HG03378 (cell line): ENCODE results near the gene SLC46A2.

Experiments
- ATAC-seq: cut with Tn5 transposase; IDR thresholded peaks from one replicate; pipeline ENCODE4 v1.9.1; 2021; ENCODE audit warnings: mild to moderate bottlenecking, moderate library complexity; ENCODE audit not compliant: unreplicated experiment

Gene SLC46A2, protein sequence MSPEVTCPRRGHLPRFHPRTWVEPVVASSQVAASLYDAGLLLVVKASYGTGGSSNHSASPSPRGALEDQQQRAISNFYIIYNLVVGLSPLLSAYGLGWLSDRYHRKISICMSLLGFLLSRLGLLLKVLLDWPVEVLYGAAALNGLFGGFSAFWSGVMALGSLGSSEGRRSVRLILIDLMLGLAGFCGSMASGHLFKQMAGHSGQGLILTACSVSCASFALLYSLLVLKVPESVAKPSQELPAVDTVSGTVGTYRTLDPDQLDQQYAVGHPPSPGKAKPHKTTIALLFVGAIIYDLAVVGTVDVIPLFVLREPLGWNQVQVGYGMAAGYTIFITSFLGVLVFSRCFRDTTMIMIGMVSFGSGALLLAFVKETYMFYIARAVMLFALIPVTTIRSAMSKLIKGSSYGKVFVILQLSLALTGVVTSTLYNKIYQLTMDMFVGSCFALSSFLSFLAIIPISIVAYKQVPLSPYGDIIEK

DNA sequence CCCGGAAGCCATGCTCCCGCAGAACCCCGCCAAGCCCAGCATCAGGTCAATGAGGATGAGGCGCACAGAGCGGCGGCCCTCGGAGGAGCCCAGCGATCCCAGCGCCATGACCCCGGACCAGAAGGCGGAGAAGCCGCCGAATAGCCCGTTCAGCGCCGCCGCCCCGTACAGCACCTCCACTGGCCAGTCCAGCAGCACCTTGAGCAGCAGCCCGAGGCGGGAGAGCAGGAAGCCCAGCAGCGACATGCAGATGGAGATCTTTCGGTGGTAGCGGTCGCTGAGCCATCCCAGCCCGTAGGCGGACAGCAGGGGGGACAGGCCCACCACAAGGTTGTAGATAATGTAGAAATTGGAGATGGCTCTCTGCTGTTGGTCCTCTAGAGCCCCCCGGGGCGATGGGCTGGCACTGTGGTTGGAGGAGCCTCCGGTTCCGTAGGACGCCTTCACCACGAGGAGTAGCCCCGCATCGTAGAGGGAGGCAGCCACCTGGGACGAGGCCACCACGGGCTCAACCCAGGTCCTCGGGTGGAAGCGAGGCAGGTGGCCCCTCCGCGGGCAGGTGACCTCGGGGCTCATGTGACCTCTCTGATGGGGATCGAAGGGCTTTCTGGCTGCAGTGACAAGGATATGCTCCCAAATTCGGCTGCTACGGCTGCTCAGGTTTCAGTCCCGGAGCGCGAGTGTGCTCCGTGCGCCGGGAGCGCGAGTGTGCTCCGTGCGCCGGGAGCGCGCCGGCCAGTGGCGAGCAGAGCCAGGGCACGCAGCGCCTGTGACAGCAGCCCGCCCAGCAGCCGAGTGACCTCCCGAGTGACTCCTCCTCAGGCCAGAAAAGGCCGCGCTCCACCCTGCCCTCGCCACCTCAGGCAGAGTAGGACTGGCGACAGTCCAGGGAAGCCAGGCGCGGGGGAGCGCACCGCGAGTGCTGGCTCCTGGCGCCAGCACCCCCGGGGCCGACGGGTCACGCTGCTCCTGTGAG lies at the start of gene SLC46A2:
Gene SLC46A2 (minus strand): TSS at position 771 of the 976 bp plus-strand sequence. CDS start 195 bp downstream, at position 576.
- no peak for ATAC-seq

DNA sequence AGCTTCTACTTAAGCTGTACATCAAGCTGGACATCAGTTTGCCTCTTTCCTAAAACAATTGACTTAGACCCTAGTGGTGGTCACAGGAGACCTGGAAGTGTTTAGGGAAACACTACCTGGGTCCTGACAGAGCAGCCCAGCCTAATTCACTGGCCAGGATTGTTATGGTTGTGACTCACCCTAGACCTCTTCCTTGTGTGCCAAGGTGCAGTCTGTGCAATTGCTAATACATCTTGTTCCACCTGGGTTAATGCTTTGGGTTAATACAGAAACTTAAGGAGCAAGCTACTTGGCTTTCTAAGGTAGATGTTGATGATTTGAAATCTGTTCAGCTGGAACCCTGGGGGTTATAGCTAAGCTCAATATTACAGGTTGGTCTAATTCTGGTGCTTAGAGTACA lies 48.7 kb upstream of the SLC46A2 start:
- no peak for ATAC-seq

- ATAC-seq, result no peak
These were observed 43.0 kb upstream of the SLC46A2 start for GRCh38 chr9:112933696-112934095.

DNA sequence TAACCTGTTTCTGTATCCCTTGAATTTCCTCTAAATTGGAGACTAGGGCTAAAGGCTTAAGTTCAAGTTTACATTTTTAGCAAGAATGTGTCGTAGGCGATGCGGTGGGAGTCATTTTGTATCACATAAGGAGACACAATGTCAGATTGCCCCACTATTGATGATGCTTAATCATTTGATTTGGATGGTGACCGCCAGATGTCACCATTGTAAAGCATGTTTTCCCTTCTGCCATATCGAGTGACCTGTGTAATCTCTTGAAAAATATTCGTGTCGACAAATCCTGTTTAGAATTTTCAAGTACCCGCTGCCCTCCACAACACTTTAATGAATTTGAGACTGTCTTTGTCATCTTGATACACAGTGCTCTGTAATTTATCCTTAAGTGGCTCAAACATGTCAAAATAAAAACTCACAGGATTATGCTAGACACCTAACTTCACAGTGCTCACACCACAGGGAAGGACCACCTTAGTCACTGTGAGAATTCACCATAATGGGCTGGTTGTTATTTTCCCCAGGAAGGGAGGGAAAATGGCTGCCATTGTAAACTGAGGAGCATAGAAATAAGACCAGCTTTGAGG lies 34.5 kb upstream of the SLC46A2 start:
- no peak for ATAC-seq

GRCh38 chr9:112921549-112921948 lies 30.9 kb upstream of the SLC46A2 start:
- ATAC-seq, result no peak

DNA sequence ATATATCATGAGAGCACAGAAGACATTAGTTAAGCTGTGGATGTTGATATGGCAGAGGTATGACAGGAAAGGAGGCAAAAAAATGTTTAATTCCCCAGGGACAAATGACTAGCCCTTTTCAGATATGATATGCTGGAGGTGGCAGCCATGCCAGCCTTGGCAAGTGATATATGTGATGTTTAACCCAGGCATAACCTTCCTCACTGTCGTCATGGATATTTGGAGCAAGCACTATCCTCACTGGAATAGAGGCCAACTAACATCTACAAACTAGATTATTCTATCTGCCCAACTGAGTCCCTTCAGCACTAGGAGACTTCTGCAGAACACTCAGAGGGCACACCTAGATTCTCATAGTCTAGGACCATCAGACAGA lies 27.3 kb upstream of the SLC46A2 start:
- no peak for ATAC-seq

DNA sequence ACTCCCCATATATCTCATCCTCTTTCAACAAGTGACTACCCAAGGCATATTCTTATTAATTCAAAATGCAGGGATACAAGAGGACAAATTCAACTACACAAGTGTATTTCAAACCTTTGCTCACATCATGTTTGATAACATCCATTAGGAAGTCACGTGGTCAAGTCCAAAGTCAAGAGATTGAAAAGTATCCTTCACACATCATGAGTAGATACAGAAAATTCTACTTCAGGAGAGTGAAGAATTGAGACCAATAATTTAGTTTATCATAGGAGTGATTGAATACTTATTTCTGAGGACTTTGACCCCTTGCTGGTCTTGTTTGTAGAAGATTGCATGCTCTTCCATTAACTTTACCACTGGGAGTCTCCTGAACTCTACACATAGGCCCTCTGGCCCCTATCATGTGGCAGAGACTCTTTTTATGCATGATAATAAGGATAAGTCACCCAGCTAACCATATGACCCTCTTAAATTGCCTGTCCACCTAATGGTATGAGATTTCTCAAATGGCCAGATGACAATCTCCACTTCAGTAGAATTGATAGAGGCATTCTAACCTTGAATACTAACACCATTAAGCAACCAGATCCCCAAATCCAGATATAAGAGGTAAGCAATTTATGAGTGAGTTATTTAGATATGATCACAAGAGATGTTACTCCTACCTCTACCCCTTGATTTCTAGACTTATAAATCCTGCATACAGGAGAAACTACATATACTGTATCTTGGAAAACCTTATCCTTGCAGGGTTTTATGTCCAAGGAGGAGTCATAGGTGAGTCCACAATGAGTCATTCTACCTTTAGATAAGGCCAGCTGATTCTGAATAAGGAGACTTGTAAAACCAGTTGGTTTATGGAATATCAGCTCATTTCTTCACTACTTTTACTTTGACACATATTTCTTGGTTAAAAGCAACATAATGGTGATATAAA lies 26.6 kb upstream of the SLC46A2 start:
- ATAC-seq, result no peak

- ATAC-seq, result no peak
These were observed 23.8 kb upstream of the SLC46A2 start for GRCh38 chr9:112914524-112914923.

GRCh38 chr9:112913326-112913725 lies 22.6 kb upstream of the SLC46A2 start:
- ATAC-seq, result no peak

- no peak for ATAC-seq
These were observed 22.0 kb upstream of the SLC46A2 start for GRCh38 chr9:112912636-112913035.

GRCh38 chr9:112911736-112912135 lies 21.1 kb upstream of the SLC46A2 start:
- ATAC-seq, result no peak

DNA sequence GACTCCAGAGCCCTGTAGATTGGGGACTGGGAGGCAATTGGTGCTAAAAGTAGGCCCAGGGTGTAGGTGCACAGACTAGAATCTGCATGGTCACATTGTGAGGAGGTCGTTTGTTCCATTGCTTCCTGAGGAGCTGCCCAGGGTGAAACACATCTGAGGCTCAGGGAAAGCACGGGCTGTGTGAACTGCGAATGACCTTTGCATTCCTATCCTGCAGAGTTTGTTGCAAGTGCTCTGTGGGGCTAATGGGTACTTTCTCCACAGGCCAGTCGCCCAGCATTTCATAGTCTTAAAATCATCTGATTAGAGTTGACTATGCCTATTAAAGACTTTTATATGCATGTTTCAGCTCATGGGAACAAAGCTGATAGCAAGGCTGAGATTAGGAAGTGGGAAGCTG lies 14.4 kb upstream of the SLC46A2 start:
- no peak for ATAC-seq

GRCh38 chr9:112900901-112901300 lies 10.2 kb upstream of the SLC46A2 start:
- ATAC-seq, result no peak

- no peak for ATAC-seq
These were observed 9.8 kb upstream of the SLC46A2 start for GRCh38 chr9:112900488-112900887.

GRCh38 chr9:112898872-112899311 lies 8.2 kb upstream of the SLC46A2 start:
- ATAC-seq, result no peak

DNA sequence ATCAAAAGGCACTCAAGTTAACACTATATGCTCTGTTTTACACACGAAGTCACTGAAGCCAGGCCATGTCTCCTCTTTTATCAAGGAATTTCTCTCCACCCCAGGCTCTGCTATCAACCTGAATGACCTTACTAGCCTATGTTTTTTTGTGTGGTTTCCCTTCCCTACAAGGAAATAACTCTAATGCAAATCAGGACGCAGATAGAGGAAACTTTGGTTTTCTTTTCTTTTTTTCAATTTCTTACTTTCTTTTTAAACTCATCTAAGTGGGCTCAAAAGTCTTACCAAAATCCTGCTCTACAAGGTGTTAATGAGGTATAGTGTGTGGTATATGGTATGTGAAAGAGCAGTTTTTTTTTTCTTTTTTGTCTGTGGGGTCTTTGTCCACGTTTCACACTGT lies 5.5 kb upstream of the SLC46A2 start:
- no peak for ATAC-seq

DNA sequence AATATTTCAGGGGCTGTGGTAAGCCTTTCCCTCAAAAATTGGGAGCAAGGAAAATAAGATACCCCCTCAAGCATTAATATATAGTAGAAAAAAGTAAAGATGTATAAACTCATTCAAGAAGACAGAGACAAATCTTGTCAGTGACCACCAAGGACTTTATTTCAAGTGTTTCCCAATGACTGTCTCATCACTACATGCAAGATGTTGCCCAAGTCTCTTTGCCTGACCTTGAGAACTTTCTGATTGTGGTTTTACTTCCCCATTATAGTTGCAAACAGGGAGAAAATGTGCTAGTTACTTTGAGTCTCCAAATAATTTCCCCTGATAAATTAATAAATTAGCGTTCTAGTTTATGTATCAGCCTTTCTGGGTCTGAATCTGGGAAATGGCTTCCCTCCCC lies 4.0 kb upstream of the SLC46A2 start:
- no peak for ATAC-seq

GRCh38 chr9:112894041-112894440 lies 3.4 kb upstream of the SLC46A2 start:
- ATAC-seq, result no peak

DNA sequence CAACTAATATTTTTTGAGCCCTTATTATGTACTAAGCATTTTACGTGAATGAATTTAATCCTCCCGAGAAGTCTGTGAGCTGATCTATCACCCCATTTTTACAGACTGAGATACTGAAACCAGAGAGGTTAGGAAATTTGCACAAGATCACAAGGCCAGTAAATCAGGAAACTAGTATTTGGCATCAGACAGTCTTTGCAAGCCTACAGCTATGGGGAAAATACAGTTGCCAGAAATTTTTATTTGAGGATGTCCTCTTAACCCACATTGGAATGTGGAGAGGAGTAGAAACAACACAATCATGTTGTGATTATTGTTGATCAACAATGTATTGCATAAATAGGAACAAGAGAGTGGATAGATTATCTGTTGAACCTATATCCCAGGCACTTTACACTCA lies 2.3 kb upstream of the SLC46A2 start:
- no peak for ATAC-seq

DNA sequence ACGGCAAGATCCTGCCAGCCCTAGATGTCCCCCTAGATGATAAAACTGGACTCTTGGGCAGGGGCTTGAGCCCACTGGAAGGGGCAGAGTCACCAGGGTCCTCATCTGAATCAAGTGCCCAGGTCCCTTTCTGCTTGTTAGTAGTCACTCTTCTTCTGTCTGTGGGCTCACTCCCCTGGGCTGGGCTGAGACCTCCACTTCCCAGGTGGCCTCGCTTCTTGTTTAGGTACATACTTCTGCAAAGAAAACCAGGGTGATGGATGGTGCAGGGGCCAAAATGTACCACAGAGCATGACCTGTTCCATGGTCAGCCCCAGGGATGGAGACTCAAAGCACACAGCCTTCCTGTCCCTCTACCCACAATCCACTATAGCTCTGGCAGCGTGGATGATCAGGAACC lies 845 bp upstream of the SLC46A2 start:
- ATAC-seq, result no peak
